C4-2B (cell line): ENCODE results near the gene DACT3.
A peak's percentile ranks its signal among the peaks of the same experiment; 100 is the strongest.

ENCODE experiments used
- H3K27ac ChIP-seq: fragments of 450-650 bp; 2 replicates; pipeline ENCODE4 v1.5.1; 2017
- CTCF ChIP-seq: fragments of 450-650 bp; conservative IDR thresholded peaks from 2 replicates; pipeline ENCODE4 v1.5.1; 2017; ENCODE audit warnings: mild to moderate bottlenecking
- ZFX ChIP-seq: fragments of 450-650 bp; IDR thresholded peaks from 2 replicates; pipeline ENCODE4 v1.6.1; 2017

DACT3 gene

GRCh38 chr19:46600384-46601317 lies 60.3 kb downstream of the DACT3 start:
- peak overlapping the region; percentile 89 for H3K27ac ChIP-seq
- TF ChIP-seq ZFX (no peak), CTCF (no peak)

- peak overlapping the region; percentile 89 for H3K27ac ChIP-seq
Measured at GRCh38 chr19:46599716-46600373, 61.1 kb downstream of the DACT3 start.

GRCh38 chr19:46598372-46598917 lies 62.5 kb downstream of the DACT3 start:
- no peak overlapping the region for H3K27ac ChIP-seq
- TF ChIP-seq ZFX (no peak), CTCF (no peak)

More at GRCh38 chr19:46599716-46600373, 61.1 kb downstream of the DACT3 start:
- TF ChIP-seq ZFX: no peak
- no peak for TF ChIP-seq CTCF
